Measurements from ENCODE around the gene LRRC49. TPM values are rescaled to one million over a fixed set of nuclear protein-coding genes. Genes with fewer than 3 reads are reported as not detected.

The LRRC49 gene
- total RNA-seq, 1 donor from 2014 or later = 4.7 TPM

GRCh38 chr15:70954171-70954570 is 61.5 kb downstream of the LRRC49 start:
- Histone ChIP-seq H3K36me3 (ENCODE audit: control insufficient read depth, insufficient read depth, low read length) (no peaks in the 10 kb centered on the region), H3K4me3 (ENCODE audit: low read depth, low read length) (no peak overlapping the region), H3K27me3 (ENCODE audit: control insufficient read depth, insufficient read depth, low read length) (no peaks in the 10 kb centered on the region)
- DNase-seq (ENCODE audit: low read depth) (no peak), FAIRE-seq (no peak)
- no peak for TF ChIP-seq CTCF (IDR thresholded peaks at IDR 0.05; ENCODE audit: insufficient read depth, low read length, severe bottlenecking)

GRCh38 chr15:70954733-70955132 is 62.1 kb downstream of the LRRC49 start:
- Histone ChIP-seq H3K36me3 (ENCODE audit: control insufficient read depth, insufficient read depth, low read length) (no peaks in the 10 kb centered on the region), H3K4me3 (ENCODE audit: low read depth, low read length) (no peak overlapping the region), H3K27me3 (ENCODE audit: control insufficient read depth, insufficient read depth, low read length) (no peaks in the 10 kb centered on the region)
- FAIRE-seq (no peak), DNase-seq (ENCODE audit: low read depth) (no peak)
- no peak for TF ChIP-seq CTCF (IDR thresholded peaks at IDR 0.05; ENCODE audit: insufficient read depth, low read length, severe bottlenecking)

- no peak overlapping the region for H3K4me3 ChIP-seq (ENCODE audit: low read depth, low read length)
- TF ChIP-seq CTCF (IDR thresholded peaks at IDR 0.05; ENCODE audit: insufficient read depth, low read length, severe bottlenecking) = no peak
- FAIRE-seq (no peak), DNase-seq (ENCODE audit: low read depth) (no peak)
- no peaks in the 10 kb centered on the region for H3K36me3 ChIP-seq (ENCODE audit: control insufficient read depth, insufficient read depth, low read length)
- H3K27me3 ChIP-seq (ENCODE audit: control insufficient read depth, insufficient read depth, low read length) = no peaks in the 10 kb centered on the region
Observed at GRCh38 chr15:70955151-70955550, 62.5 kb downstream of the LRRC49 start.

- Histone ChIP-seq H3K36me3 (ENCODE audit: control insufficient read depth, insufficient read depth, low read length) (no peaks in the 10 kb centered on the region), H3K27me3 (ENCODE audit: control insufficient read depth, insufficient read depth, low read length) (no peaks in the 10 kb centered on the region), H3K4me3 (ENCODE audit: low read depth, low read length) (no peak overlapping the region)
- TF ChIP-seq CTCF (IDR thresholded peaks at IDR 0.05; ENCODE audit: insufficient read depth, low read length, severe bottlenecking) = no peak
- DNase-seq (ENCODE audit: low read depth) (no peak), FAIRE-seq (no peak)
Observed at GRCh38 chr15:70956201-70956995, 63.8 kb downstream of the LRRC49 start.

GRCh38 chr15:70962084-70962483 is 69.5 kb downstream of the LRRC49 start:
- no peaks in the 10 kb centered on the region for H3K27me3 ChIP-seq (ENCODE audit: control insufficient read depth, insufficient read depth, low read length)
- no peak for DNase-seq (ENCODE audit: low read depth)
- no peak overlapping the region for H3K4me3 ChIP-seq (ENCODE audit: low read depth, low read length)
- no peaks in the 10 kb centered on the region for H3K36me3 ChIP-seq (ENCODE audit: control insufficient read depth, insufficient read depth, low read length)
- TF ChIP-seq CTCF (IDR thresholded peaks at IDR 0.05; ENCODE audit: insufficient read depth, low read length, severe bottlenecking) = no peak
- no peak for FAIRE-seq

GRCh38 chr15:70963199-70963598 is 70.6 kb downstream of the LRRC49 start:
- DNase-seq (ENCODE audit: low read depth) (no peak), FAIRE-seq (no peak)
- H3K27me3 ChIP-seq (ENCODE audit: control insufficient read depth, insufficient read depth, low read length) = no peaks in the 10 kb centered on the region
- TF ChIP-seq CTCF (IDR thresholded peaks at IDR 0.05; ENCODE audit: insufficient read depth, low read length, severe bottlenecking) = no peak
- no peaks in the 10 kb centered on the region for H3K36me3 ChIP-seq (ENCODE audit: control insufficient read depth, insufficient read depth, low read length)
- no peak overlapping the region for H3K4me3 ChIP-seq (ENCODE audit: low read depth, low read length)
